CD1c-positive myeloid dendritic cell (primary cell): Measurements from ENCODE around the gene GSK3A.

Experiments
- DNase-seq: peaks from one replicate; pipeline ENCODE4 v3.0.0-alpha.2; 2016; ENCODE audit errors: extremely low spot score

Gene GSK3A

DNA sequence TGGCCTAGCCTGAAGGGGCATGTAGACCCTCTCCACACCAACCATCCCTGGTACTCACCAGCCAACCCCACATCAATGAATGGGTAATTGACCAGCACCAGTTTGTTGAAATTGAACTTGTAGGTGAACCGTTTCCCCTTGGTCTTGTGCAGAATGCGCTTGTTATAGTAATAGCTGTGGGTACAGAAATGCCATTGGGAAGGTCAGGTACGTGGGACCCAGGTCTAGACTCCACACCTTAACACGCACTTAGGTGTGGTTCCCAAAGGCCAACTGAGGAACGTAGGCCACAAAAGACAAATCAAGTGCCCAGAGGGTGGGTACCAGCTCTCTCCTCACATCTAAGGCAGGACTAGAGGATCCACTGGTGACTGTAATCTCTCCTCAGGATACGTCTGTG is 7.4 kb upstream of the GSK3A start:
- no peak for DNase-seq

DNA sequence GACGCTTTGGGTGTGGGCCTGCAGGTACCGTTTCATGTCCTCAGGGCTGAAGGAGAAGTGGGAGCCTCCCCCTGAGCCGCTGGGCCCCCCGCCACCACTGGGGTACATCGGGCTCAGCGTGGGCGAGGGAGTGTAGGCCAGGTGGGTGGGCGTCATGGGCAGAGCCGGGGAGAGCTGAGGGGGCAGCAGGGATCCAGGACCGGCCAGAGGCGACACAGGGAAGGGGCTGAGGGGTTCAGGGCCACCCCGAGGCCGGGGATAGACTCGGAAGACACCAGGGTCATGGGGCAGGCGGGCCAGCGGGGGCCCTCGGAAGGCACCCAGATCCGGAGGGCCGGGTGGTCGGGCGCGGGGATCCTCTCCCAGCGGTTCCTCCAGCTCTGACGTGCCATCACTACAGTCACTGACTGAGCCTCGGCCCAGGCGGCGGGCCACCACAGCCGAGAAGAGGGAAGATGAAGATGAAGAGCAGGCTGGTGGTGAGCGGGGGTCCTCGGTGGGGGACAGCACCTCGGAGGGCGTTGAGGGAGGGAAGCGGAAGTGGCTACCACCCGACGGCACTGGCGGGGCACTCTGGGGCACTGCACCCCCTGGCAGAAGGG is 6.8 kb upstream of the GSK3A start:
- no peak for DNase-seq

DNA sequence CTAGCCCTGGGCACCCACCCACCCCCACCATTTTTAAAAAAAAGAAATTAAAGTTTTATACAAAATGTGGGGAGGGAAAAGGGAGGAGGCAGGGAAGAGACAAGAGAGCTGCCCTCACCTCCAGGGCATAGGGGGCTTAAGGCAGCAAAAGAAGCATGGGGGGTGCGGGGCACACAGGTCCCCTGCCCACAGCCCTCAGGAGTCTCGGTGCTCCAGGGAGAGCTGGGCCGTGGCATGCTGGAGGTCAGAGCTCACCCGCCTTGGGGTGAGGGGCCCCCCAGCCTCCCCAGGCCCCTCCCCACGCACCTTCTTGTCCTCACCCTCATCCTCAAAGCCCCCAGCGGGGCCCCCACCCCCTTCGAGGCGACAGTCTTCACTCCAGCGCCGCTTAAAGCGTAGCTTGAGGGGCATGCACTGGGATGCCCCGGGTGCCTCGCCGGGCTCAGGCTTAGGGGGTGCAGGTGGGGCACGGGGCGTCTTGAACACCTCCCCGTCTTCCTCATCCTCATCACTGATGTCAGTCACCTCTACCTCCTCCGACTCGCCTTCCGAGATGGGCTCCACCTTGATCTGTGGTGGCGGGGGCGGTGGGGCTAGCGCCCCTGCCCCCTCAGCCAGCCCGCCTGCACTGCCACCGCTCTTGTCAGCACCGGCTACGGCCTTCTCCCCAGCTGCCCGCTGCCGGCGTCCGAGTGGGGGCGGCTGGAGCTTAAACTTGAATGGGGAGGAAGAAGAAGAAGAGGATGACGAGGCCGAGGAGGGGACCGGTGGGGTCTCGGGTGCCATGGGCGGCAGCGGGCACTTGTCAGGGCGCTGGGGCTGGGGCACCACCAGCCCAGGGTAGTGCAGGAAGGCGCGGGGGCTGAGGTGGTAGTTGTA is 6.1 kb upstream of the GSK3A start:
- no peak for DNase-seq

DNA sequence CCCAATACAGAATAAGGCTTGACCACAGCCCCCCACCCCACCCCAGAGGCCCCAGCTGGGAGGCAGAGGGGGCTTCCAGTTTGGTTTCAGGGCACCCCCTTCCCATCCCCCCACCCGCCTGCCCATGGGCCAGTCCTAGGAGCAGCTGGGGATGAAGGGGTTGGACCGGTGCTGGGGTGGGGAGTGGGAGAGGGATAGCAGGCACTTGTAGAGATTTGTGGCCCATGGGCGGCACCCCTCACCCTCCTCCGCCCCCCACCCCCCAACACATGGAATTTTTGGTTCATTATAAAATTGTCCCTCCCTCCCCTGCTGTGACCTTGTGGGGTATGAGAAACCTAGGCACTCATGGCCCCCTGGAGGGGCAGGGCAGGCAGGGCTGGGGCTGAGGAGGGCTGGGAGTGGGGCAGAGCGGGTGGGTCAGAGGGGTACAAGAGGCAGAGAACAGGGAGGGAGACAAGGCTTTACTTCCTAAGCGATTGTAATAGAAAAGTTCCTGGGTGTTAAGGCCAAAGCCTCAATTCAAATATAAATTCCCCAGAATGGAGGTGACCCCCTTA is 5.3 kb upstream of the GSK3A start:
- DNase-seq: no peak

DNA sequence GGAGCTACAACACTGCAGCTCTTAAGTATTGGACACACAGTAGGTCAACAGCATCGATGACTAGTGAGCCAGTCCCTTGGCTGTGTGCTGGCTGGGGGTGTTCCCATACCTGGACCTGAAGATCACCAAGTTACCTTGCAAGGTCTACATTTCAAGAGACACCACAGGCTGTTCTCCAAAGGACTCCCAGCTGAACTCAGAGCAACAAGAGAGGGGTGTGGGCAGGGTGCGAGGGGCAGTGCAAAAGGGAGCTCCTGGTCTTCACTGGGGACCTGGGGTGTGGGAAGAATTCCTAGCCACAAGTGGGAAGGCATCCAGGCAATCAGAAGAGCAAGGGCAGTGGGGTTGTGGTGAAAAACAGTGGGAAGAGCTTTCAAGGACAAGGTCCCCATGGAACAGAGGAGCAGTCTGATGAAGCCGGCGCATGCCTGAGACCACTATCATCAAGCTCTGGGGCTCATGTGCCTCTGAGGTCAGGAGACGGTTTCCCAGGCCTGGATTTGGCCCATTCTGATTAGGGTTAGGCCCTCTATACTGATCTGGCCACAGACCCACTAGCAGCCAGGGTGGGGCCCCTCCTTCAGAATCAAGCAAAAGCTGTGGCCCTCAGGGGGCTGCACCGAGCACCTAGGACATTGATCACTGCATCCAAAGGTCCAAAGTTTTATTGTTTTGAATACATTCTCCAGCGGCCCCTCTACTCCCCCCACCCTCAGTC is 4.7 kb upstream of the GSK3A start:
- DNase-seq: no peak

DNA sequence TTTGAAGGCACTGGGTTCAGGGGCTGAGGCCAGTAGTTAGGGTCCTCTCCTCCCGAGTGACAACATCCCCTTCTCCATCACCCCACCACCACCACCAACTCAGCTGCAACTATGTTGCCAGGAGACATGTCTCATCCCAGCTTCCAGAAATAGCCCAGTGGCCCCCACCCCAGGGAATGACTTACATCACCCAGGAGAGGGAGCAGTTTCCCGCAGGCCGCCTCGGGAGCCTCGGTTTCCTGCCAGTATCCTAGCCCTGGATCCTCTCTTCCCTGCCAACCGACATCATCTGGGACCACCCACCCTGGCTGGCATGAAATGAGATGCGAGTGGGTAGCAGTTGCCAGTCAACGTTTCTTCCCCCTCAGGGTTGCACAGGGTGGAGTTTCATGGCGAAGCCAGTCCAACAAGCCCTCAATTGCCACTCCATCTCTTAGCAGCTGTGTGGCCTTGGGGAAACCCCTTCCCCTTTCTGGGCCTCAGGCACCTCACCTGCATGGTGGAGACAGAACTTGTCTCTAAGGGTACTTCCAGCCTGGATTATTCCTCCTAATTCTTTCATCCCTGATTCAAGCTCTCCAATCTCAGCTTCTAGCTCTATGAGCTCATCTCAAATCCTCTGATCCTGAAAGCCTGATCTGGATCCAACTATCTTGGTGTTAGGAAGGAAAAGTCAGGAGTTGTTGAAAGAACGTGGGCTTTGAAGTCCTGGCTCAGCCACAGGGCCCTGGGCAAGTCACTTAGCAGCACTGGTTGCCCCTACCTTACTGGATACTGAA is 3.9 kb upstream of the GSK3A start:
- peak; percentile 34 for DNase-seq

DNA sequence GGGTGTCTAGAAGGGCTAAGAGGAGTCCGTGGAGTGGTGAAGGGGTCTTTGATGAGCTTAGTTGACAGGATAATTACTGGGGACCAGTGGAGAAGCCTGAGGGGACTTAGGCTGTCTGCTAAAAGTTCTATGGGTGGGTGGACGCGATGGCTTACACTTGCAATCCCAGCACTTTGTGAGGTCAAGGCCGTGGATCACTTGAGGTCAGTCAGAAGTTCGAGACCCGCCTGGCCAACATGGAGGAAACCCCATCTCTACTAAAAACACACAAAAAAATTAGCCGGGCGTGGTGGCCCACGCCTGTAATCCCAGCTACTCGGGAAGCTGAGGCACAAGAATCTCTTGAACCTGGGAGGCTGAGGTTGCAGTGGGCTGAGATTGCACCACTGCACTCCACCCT is 2.8 kb upstream of the GSK3A start:
- no peak for DNase-seq

DNA sequence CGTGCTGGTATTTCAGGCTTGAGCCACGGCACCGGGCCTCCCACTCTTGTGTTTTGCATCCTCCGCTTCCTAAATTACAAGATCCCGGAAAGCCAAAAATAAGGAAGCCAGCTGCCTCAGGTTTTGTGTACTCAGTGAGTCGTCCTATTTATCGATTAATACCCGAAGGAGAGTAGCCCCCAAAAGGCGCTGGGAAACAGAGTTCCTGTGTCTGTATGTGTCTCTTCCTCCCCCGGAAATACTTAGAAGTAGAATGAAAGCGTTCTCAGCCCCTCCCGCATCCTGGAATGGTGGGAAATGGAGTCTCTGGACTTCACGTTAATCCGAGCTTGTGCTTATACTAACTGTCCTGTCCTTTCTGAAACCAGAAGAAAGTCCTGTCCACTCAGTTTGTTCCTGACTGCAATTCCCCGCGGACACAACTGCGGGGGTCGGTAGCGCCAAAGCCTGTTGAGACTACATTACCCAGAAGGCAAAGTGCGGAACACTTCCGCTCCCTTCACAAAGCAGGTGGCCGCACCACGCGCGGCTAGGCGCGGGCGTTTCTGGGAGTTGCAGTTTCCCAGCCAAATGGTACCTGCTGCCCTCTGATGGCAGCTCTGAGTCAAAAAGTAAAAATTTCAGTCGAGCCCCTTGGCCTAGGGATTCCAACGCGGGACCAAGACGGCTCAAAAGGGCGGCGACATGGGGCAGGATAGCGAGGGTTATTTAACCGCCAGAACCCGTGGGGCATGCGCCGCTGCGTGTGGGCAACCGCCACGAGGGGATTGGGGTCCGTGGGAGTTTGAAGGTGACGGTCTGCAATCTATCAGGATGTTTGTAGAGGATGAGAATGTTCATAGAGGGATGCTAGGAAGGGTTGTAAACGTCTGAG is 2.2 kb upstream of the GSK3A start:
- DNase-seq: peak; percentile 97

DNA sequence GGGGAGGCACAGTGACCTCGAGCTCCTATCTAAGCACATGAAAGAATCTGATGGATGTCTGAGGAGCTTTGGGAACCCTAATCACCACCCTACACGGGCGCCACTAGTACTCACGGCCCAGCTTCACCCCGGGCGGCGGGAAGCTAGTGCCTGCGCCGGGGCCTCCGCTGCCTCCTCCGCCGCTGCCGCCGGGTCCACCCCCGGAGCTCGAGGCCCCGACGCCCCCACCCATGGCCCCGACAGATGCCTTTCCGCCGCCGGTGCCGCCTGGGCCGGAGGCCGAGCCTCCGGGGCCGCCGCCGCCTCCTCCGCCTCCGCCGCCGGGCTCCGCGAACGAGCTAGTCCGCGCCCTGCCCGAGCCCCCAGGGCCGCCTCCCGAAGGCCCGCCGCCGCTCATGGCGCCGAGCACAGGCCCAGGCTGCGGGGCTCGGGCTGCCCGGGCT is 312 bp downstream of the GSK3A start:
- DNase-seq: no peak

DNA sequence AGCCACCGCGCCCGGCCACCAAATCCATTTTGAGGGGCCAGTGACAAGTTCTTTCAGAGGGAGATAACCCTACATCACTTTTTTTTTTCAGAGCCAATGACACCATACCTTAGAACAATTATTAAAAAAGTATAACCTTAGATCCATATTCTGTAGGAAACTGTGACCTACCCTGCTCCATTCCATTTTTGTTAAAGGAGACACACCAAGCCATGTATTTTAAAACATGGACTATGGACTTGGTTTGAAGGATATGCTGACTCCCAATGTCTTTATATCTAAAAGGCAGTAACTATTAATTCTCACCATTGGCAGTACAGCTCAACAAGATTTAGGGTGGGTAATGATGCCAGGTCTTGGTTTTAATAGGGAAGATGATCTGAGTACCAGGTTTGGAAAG is 1.1 kb downstream of the GSK3A start:
- no peak for DNase-seq

DNA sequence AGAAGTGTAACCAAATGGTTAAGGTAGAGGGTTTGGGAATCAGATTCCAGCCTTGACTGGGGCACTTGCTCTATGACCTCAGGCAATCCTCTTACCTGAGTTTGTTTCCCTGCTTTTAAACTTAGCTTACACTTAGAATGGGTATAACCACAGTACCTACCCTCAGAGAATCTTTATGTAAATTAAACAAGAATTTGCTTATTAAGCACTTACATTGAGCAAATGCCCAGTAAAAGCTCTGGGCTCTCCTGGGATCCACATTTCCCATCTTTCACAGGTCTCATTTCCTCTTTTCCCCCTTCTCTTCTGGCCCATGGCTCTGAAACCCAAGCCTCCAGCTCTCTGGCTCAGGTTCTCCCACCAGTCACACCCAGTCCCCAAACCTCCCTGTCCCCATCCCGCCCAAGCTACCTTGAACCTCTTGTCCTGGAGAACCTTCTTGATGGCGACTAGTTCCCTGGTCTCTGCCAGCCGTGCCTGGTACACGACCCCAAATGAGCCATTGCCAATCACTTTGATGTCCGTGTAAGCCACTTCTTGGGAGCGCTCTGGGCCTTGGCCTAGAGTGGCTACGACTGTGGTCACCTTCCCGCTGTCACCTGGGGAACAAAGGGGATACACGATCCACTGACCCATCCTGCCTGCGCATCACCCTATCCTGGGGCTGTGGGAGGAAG is 2.7 kb downstream of the GSK3A start:
- DNase-seq: no peak

DNA sequence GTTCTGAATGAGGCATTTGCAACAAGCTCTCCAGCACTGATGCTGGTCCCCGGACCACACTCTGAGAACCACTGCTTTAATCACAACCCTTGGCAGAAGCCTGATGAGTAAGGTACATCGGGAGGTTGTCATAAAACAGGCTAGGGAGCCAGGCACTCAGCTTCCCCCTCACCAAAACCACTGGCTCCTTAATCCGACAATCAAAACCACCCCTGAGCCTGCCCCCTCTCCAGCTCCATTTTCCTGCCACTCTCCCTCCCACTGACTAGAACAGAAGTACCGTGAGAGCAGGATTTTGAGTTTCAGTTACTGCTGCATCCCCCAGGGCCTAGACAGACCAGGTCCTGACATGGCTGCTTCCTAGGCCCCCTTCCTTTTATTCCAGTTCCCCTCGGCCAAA is 7.2 kb downstream of the GSK3A start:
- no peak for DNase-seq

DNA sequence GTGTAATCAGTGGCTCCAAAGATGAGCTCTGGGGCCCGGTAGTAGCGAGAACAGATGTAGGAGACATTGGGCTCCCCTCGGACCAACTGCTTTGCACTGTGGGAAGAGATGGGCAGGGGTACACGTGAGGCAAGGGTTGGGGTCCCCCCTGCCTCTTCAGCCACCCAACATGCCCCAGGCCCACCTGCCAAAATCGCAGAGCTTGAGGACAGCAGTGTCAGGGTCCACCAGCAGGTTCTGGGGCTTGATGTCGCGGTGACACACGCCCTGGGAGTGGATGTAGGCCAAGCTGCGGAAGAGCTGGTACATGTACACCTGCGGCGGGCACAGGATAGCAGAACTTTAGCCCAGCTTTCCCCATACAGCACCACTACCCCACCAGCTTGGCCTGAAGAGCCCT is 8.0 kb downstream of the GSK3A start:
- DNase-seq: no peak

DNA sequence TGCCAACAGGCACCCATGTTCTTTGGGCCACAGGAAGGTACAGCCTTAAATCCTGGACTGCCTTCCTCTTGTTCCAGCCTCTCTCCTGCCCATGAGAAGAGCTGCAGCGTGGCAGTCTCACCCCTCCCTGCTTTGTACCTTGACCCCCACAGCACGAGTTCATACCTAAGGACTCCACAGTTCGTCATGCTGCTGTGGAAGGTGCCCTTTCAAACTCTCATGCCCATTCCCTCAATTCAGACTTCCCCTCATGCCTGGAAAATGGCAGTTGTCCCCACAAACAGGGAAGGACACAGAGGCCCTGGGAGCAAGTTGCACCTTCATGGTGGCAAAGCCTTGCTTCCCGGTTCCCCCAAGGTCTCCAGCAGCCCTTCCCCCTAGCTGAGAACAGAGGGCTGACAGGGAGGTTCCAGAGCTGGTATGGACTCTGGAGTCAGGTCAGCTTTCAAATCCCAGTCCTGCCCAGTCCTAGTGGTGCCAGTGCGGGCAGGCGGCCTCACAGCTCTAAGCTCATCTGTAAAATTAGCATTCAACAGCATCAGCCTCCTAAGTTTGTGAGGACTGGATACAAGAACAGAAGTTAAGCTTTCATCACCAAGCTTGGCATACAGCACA is 8.6 kb downstream of the GSK3A start:
- DNase-seq: no peak

DNA sequence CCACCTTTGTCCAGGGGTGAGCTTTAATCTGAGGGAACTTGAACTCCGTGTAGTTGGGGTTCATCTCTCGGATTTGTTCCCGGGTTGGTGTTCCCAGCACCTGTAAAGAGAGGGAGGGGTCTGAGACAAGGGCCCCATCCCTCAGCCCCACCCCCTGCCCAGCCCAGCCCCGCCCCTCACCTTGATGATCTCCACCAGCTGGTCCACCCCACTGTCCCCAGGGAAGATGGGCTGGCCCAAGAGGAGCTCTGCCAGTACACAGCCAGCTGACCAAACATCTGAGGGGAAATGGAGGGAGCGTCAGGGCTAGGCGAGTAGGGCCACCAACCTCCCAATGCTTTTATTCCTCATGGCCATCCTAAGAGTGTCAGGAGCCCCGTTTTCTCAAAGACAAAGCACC is 9.3 kb downstream of the GSK3A start:
- DNase-seq: no peak

DNA sequence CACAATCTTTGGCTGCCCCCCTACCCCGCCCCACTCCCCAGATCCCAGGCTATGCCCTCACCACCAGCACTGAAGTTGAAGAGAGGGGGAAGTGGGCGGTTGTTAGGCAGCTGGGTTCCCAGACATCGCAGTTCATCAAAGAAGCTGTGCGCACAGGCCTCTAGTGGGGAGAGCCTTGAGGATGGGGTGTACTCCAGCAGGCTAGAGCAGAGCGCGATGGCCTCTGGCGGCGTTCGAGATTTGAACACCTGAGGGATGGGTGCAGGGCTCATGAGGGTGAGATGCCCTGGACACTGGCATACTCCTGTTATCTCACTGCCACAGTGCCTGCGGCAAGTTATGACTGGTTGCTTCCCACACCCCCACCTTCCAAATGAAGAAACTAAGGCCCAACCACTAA is 10.0 kb downstream of the GSK3A start:
- DNase-seq: no peak

DNA sequence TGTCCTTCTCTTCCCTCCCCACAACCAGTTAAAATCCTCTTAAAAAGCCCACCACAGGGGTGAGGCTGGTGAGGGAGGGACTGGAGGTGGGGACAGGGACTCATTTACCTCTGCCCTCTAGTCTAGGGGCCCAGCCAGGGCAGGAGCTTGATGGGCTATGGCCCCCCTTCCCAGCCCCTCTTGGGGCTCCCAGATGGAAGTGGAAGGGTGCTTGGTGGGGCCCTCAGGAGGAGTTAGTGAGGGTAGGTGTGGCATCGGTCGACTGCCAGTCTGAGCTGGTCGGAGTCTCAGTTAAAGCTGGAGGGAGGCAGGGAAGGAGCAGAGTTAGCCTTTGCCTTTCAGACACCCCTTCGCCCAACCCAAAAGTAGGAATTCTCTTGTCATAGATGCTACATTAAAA is 11.8 kb downstream of the GSK3A start:
- no peak for DNase-seq

DNA sequence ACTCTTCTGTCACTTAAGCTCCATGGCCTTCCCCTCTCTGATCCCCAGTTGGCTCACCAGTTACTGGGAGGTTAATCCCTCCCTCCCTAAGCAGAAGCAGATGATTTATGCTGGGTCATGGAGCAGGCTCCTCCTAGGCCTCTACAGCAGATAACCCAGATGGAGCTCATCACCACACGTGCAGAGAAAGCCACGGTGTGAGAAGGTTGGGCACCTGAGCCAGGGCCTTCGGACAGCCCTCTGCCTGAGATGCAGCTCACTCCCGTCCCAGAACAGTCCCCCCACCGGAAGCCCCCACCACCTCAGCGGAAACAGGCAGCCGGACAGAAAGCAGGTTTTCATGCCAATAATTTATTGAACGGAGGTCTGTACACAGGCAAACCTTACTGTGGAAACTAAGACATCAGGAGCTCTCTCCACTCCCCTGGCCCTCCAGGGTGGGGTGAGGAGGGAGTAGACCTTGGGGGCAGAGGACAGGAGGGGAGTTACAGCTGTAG is 12.5 kb downstream of the GSK3A start:
- no peak for DNase-seq

DNA sequence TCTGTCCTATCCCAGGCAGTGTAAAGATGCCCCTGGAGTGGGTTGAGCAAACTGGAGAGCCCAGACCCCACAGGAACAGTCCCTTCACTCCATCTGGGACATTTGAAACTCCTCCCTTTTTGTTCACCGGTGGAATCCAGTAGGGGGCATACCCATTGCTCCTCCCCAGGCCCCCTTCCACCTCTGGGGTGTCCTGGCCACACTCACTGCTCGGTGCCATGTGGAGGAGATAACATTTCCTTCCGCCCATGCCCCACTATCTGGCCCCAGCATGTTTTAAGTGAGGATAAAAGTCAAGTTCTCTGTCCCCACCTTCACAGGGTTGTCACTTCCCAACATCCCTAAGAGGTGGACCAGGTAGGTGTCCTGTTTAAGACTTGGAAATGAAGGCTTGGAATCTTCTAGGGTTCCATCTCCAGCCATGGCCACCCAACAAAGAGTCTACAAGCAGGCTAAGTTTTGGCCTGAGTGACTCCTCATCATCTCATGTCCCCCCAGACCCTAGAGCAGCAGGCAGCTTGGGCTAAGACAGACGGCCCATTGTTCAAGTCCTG is 13.0 kb downstream of the GSK3A start:
- DNase-seq: no peak
